Parathyroid adenoma (tissue), 2 donors: ENCODE results near the gene ALOXE3.
A peak's percentile ranks its signal among the peaks of the same experiment; 100 is the strongest.

Source experiments
- H2AFZ ChIP-seq: fragments of 300-600 bp; sonication (generic); one replicate; pipeline ENCODE4 v1.7.0; 2017; ENCODE audit warnings: antibody characterized with exemption, mild to moderate bottlenecking
- H3K27ac ChIP-seq: fragments of 300-600 bp; sonication (generic); one replicate; pipeline ENCODE4 v1.7.0; 2017
- H3K27me3 ChIP-seq: fragments of 300-600 bp; sonication (generic); one replicate; pipeline ENCODE4 v1.7.0; 2017; ENCODE audit warnings: low read length; ENCODE audit not compliant: control insufficient read depth, insufficient read depth
- H3K36me3 ChIP-seq: fragments of 300-600 bp; sonication (generic); one replicate; pipeline ENCODE4 v1.7.0; 2017; ENCODE audit warnings: low read length; ENCODE audit not compliant: control insufficient read depth, insufficient read depth
- H3K4me1 ChIP-seq: fragments of 300-600 bp; sonication (generic); one replicate; pipeline ENCODE4 v1.7.0; 2017; ENCODE audit warnings: control low read depth
- H3K4me2 ChIP-seq: fragments of 300-600 bp; sonication (generic); one replicate; pipeline ENCODE4 v1.7.0; 2017; ENCODE audit warnings: low read length
- H3K4me3 ChIP-seq: fragments of 300-600 bp; sonication (generic); one replicate; pipeline ENCODE4 v1.7.0; 2017; ENCODE audit warnings: low read depth, low read length
- H3K79me2 ChIP-seq: fragments of 300-600 bp; sonication (generic); one replicate; pipeline ENCODE4 v1.7.0; 2017; ENCODE audit warnings: control low read depth
- H3K9ac ChIP-seq: fragments of 300-600 bp; sonication (generic); one replicate; pipeline ENCODE4 v1.7.0; 2017; ENCODE audit warnings: mild to moderate bottlenecking
- H3K9me3 ChIP-seq: fragments of 300-600 bp; sonication (generic); one replicate; pipeline ENCODE4 v1.7.0; 2017; ENCODE audit warnings: low read length; ENCODE audit not compliant: control insufficient read depth
- CTCF ChIP-seq: fragments of 300-600 bp; sonication (generic); IDR thresholded peaks from one replicate; pipeline ENCODE4 v1.7.0; 2017; ENCODE audit warnings: antibody characterized with exemption, mild to moderate bottlenecking
- donor health status: primary hyperparathyroidism.

Gene ALOXE3

DNA sequence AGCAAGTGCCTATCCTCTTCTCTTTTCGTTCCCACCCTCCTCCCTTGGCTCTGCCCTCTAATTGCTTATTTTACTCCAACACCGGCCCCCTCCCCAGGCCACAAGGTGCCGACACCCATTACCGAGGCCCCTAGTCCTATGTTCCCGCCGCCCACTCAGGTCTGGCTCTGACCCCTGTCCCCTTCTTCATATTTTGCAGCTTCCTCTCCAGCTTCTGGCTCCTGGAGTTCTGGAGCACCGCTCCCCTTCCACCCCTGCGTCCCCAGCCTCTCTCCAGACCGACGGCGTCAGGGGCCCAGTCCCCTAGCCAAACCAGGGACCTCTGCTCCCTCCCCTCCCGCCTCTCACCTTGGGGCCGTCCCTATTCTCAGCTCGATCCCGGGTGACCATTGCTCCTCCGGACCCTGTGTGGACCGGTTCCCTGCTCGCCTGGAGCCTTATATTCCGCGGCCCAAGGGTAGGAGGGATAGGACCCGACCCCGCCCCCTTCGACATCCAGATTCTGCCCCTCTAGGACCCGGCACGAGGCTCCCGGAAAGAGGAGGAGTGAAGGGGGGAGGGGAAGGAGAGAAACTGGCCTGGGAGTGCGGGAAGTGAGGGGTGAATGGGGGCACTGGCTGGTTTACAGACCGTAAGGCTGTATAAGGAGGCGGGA lies 5.5 kb upstream of the ALOXE3 start, which contains the start of gene HES7:
TSS of gene HES7 (minus strand) at position 412 of the 655 bp plus-strand sequence. CDS start at position 390, 22 bp downstream.
- Histone ChIP-seq H3K4me1 (peaks cover 39% of the 10 kb centered on the region), H3K79me2 (no peaks in the 10 kb centered on the region), H3K9ac (no peak within 1 kb of the TSS), H3K9me3 (no peaks in the 10 kb centered on the region), H3K4me3 (peak within 1 kb of the TSS; percentile 80), H2AFZ (peak within 1 kb of the TSS; percentile 87), H3K27me3 (peaks cover 2% of the 10 kb centered on the region), H3K27ac (no peak within 1 kb of the TSS), H3K4me2 (peak within 1 kb of the TSS; percentile 82), H3K36me3 (no peaks in the 10 kb centered on the region)
- no peak for TF ChIP-seq CTCF

GRCh38 chr17:8122924-8123694 lies 4.8 kb upstream of the ALOXE3 start:
- H3K36me3 ChIP-seq = no peaks in the 10 kb centered on the region
- H3K27me3 ChIP-seq = peaks cover 2% of the 10 kb centered on the region
- no peaks in the 10 kb centered on the region for H3K9me3 ChIP-seq
- peak overlapping the region; percentile 80 for H3K4me3 ChIP-seq
- H2AFZ ChIP-seq = peak overlapping the region; percentile 87
- no peak for TF ChIP-seq CTCF
- H3K9ac ChIP-seq = no peak overlapping the region
- H3K27ac ChIP-seq = no peak overlapping the region
- peaks cover 40% of the 10 kb centered on the region for H3K4me1 ChIP-seq
- H3K79me2 ChIP-seq = no peaks in the 10 kb centered on the region
- peak overlapping the region; percentile 82 for H3K4me2 ChIP-seq

GRCh38 chr17:8122422-8122923 lies 4.2 kb upstream of the ALOXE3 start:
- no peak overlapping the region for H3K9ac ChIP-seq

GRCh38 chr17:8121681-8122421 lies 3.5 kb upstream of the ALOXE3 start:
- Histone ChIP-seq H3K4me3 (peak overlapping the region; percentile 80), H3K27ac (peak overlapping the region; percentile 52), H3K27me3 (peaks cover 2% of the 10 kb centered on the region), H3K4me1 (peaks cover 43% of the 10 kb centered on the region), H3K36me3 (no peaks in the 10 kb centered on the region), H2AFZ (peak overlapping the region; percentile 87), H3K9ac (no peak overlapping the region), H3K79me2 (no peaks in the 10 kb centered on the region), H3K4me2 (peak overlapping the region; percentile 82), H3K9me3 (no peaks in the 10 kb centered on the region)
- TF ChIP-seq CTCF = peak; percentile 71

More at GRCh38 chr17:8122422-8122923, 4.2 kb upstream of the ALOXE3 start:
- H3K27ac ChIP-seq = no peak overlapping the region
- H3K79me2 ChIP-seq = no peaks in the 10 kb centered on the region
- peaks cover 2% of the 10 kb centered on the region for H3K27me3 ChIP-seq
- H2AFZ ChIP-seq = peak overlapping the region; percentile 87
- H3K36me3 ChIP-seq = no peaks in the 10 kb centered on the region
- TF ChIP-seq CTCF = no peak
- H3K4me2 ChIP-seq = peak overlapping the region; percentile 82
- peaks cover 47% of the 10 kb centered on the region for H3K4me1 ChIP-seq
- H3K4me3 ChIP-seq = peak overlapping the region; percentile 80
- no peaks in the 10 kb centered on the region for H3K9me3 ChIP-seq
